Measurements from ENCODE around the gene NOP14. TPM values are rescaled to one million over a fixed set of nuclear protein-coding genes. Genes with fewer than 3 reads are reported as not detected.

The NOP14 gene
- total RNA-seq, 1 donor from 2014 or later = 22.9 TPM

- Mint-ChIP-seq H3K4me3 (ENCODE audit: unreplicated experiment) (no peak overlapping the region), H3K27me3 (ENCODE audit: unreplicated experiment) (peaks cover 26% of the 10 kb centered on the region), H3K27ac (ENCODE audit: unreplicated experiment) (no peak overlapping the region), H3K4me1 (ENCODE audit: unreplicated experiment) (peaks cover 11% of the 10 kb centered on the region), H3K36me3 (ENCODE audit: low read depth, unreplicated experiment) (peaks cover 30% of the 10 kb centered on the region), H3K9me3 (ENCODE audit: unreplicated experiment) (no peaks in the 10 kb centered on the region)
- no peak for TF ChIP-seq CTCF (IDR thresholded peaks at IDR 0.05; ENCODE audit: unreplicated experiment)
- DNase-seq (ENCODE audit: low spot score) = no peak
Observed at GRCh38 chr4:2930135-2930757, 33.0 kb downstream of the NOP14 start.

- Mint-ChIP-seq H3K27ac (ENCODE audit: unreplicated experiment) (no peak overlapping the region), H3K36me3 (ENCODE audit: low read depth, unreplicated experiment) (peaks cover 37% of the 10 kb centered on the region), H3K4me1 (ENCODE audit: unreplicated experiment) (peaks cover 11% of the 10 kb centered on the region), H3K27me3 (ENCODE audit: unreplicated experiment) (peaks cover 26% of the 10 kb centered on the region), H3K4me3 (ENCODE audit: unreplicated experiment) (no peak overlapping the region), H3K9me3 (ENCODE audit: unreplicated experiment) (no peaks in the 10 kb centered on the region)
- no peak for TF ChIP-seq CTCF (IDR thresholded peaks at IDR 0.05; ENCODE audit: unreplicated experiment)
- DNase-seq (ENCODE audit: low spot score) = no peak
Observed at GRCh38 chr4:2929469-2929868, 33.7 kb downstream of the NOP14 start.

- no peak for TF ChIP-seq CTCF (IDR thresholded peaks at IDR 0.05; ENCODE audit: unreplicated experiment)
- no peak for DNase-seq (ENCODE audit: low spot score)
- peaks cover 39% of the 10 kb centered on the region for H3K36me3 Mint-ChIP-seq (ENCODE audit: low read depth, unreplicated experiment)
- peaks cover 13% of the 10 kb centered on the region for H3K4me1 Mint-ChIP-seq (ENCODE audit: unreplicated experiment)
- peaks cover 26% of the 10 kb centered on the region for H3K27me3 Mint-ChIP-seq (ENCODE audit: unreplicated experiment)
- H3K27ac Mint-ChIP-seq (ENCODE audit: unreplicated experiment) = peak overlapping the region; percentile 90
- H3K9me3 Mint-ChIP-seq (ENCODE audit: unreplicated experiment) = no peaks in the 10 kb centered on the region
- peak overlapping the region; percentile 60 for H3K4me3 Mint-ChIP-seq (ENCODE audit: unreplicated experiment)
Observed at GRCh38 chr4:2928242-2929176, 34.7 kb downstream of the NOP14 start.

GRCh38 chr4:2927696-2928075 lies 35.5 kb downstream of the NOP14 start:
- H3K9me3 Mint-ChIP-seq (ENCODE audit: unreplicated experiment) = no peaks in the 10 kb centered on the region
- H3K4me1 Mint-ChIP-seq (ENCODE audit: unreplicated experiment) = peaks cover 11% of the 10 kb centered on the region
- H3K27me3 Mint-ChIP-seq (ENCODE audit: unreplicated experiment) = peaks cover 23% of the 10 kb centered on the region
- peaks cover 39% of the 10 kb centered on the region for H3K36me3 Mint-ChIP-seq (ENCODE audit: low read depth, unreplicated experiment)
- DNase-seq (ENCODE audit: low spot score) = no peak
- H3K4me3 Mint-ChIP-seq (ENCODE audit: unreplicated experiment) = peak overlapping the region; percentile 24
- no peak for TF ChIP-seq CTCF (IDR thresholded peaks at IDR 0.05; ENCODE audit: unreplicated experiment)
- H3K27ac Mint-ChIP-seq (ENCODE audit: unreplicated experiment) = no peak overlapping the region
